Endothelial cell (in vitro differentiated cells): ENCODE results near the gene CACNB4. TPM values are rescaled to one million over a fixed set of nuclear protein-coding genes. Genes with fewer than 3 reads are reported as not detected.
A peak's percentile ranks its signal among the peaks of the same experiment; 100 is the strongest.

Experiments
- DNase-seq: peaks from one replicate; pipeline ENCODE4 v3.0.0; 2021; ENCODE audit warnings: low spot score
- H3K27ac Mint-ChIP-seq: one replicate; pipeline ENCODE4 v1.8.0; 2021; ENCODE audit warnings: mixed read lengths, inconsistent platforms; ENCODE audit not compliant: unreplicated experiment
- H3K27me3 Mint-ChIP-seq: one replicate; pipeline ENCODE4 v1.8.0; 2021; ENCODE audit warnings: mild to moderate bottlenecking, moderate library complexity, mixed read lengths, inconsistent platforms; ENCODE audit not compliant: unreplicated experiment
- H3K36me3 Mint-ChIP-seq: one replicate; pipeline ENCODE4 v1.8.0; 2021; ENCODE audit warnings: mild to moderate bottlenecking, low read depth, mixed read lengths, inconsistent platforms; ENCODE audit not compliant: unreplicated experiment
- H3K4me1 Mint-ChIP-seq: one replicate; pipeline ENCODE4 v1.8.0; 2021; ENCODE audit warnings: mild to moderate bottlenecking, mixed read lengths, inconsistent platforms; ENCODE audit not compliant: unreplicated experiment
- H3K4me3 Mint-ChIP-seq: one replicate; pipeline ENCODE4 v1.8.0; 2021; ENCODE audit warnings: mild to moderate bottlenecking, mixed read lengths, inconsistent platforms; ENCODE audit not compliant: unreplicated experiment
- H3K9me3 Mint-ChIP-seq: one replicate; pipeline ENCODE4 v1.8.0; 2021; ENCODE audit warnings: mixed read lengths, inconsistent platforms; ENCODE audit not compliant: unreplicated experiment
- total RNA-seq: library from RNA; stranded (reverse); fragmentation: NEBNext Ultra II Directional; extraction: Animal tissue kit (Norgen Biotek cat#: 25700); gene quantifications from one replicate; pipeline ENCODE4 v1.2.1, GENCODE V29; 2021; ENCODE audit not compliant: unreplicated experiment
- TF ChIP-seq, protein P1 (sequence below): fragments of 200-600 bp; sonication (generic); IDR thresholded peaks from one replicate; pipeline ENCODE4 v1.5.0; 2021; ENCODE audit warnings: antibody characterized with exemption; ENCODE audit not compliant: unreplicated experiment

The CACNB4 gene
- total RNA-seq, 1 donor from 2014 or later, result 1.5 TPM

DNA sequence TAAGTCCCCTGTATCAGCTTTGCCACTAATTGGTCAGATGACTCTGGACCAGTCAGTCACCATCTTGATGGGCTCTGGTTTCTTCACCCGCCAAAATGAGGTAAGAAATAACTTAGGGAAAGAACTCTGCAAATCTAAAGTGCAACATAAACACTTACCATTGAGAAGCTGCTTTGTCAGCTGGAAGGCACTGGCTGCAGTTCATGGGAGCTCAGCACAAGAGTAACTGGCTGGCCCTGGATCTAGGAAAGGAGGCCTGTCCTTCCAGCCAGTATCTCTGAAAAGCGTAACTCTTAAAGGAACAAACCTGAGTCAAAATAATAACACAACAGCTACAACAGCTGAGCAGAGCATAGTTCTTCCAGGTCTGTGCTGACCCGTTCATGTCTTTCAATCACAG lies 123.9 kb downstream of the CACNB4 start:
- no peaks in the 10 kb centered on the region for H3K36me3 Mint-ChIP-seq
- peaks cover 4% of the 10 kb centered on the region for H3K27me3 Mint-ChIP-seq
- H3K4me3 Mint-ChIP-seq, result no peak overlapping the region
- no peak overlapping the region for H3K27ac Mint-ChIP-seq
- no peaks in the 10 kb centered on the region for H3K9me3 Mint-ChIP-seq
- peaks cover 4% of the 10 kb centered on the region for H3K4me1 Mint-ChIP-seq
- DNase-seq, result no peak
- TF ChIP-seq, protein P1, sequence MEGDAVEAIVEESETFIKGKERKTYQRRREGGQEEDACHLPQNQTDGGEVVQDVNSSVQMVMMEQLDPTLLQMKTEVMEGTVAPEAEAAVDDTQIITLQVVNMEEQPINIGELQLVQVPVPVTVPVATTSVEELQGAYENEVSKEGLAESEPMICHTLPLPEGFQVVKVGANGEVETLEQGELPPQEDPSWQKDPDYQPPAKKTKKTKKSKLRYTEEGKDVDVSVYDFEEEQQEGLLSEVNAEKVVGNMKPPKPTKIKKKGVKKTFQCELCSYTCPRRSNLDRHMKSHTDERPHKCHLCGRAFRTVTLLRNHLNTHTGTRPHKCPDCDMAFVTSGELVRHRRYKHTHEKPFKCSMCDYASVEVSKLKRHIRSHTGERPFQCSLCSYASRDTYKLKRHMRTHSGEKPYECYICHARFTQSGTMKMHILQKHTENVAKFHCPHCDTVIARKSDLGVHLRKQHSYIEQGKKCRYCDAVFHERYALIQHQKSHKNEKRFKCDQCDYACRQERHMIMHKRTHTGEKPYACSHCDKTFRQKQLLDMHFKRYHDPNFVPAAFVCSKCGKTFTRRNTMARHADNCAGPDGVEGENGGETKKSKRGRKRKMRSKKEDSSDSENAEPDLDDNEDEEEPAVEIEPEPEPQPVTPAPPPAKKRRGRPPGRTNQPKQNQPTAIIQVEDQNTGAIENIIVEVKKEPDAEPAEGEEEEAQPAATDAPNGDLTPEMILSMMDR, result no peak

DNA sequence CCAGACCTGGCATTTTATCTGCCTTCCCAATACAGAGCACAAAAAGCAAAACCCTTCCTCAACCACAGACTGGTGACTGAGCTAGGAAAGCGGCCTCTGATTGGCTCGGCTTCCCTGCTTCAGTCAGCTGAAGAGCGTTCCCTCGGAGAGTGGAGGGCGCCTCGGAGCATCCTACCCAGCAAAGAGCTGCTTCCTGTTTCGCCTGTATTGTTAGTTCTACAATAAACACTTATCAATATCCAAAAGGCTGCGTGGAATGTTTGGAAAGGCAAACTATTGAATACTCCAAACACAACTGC lies 125.0 kb downstream of the CACNB4 start:
- H3K27me3 Mint-ChIP-seq, result peaks cover 3% of the 10 kb centered on the region
- H3K4me3 Mint-ChIP-seq, result no peak overlapping the region
- H3K36me3 Mint-ChIP-seq, result no peaks in the 10 kb centered on the region
- peak; percentile 45 for DNase-seq
- H3K4me1 Mint-ChIP-seq, result no peaks in the 10 kb centered on the region
- H3K9me3 Mint-ChIP-seq, result no peaks in the 10 kb centered on the region
- TF ChIP-seq, protein P1, result no peak
- H3K27ac Mint-ChIP-seq, result no peak overlapping the region

DNA sequence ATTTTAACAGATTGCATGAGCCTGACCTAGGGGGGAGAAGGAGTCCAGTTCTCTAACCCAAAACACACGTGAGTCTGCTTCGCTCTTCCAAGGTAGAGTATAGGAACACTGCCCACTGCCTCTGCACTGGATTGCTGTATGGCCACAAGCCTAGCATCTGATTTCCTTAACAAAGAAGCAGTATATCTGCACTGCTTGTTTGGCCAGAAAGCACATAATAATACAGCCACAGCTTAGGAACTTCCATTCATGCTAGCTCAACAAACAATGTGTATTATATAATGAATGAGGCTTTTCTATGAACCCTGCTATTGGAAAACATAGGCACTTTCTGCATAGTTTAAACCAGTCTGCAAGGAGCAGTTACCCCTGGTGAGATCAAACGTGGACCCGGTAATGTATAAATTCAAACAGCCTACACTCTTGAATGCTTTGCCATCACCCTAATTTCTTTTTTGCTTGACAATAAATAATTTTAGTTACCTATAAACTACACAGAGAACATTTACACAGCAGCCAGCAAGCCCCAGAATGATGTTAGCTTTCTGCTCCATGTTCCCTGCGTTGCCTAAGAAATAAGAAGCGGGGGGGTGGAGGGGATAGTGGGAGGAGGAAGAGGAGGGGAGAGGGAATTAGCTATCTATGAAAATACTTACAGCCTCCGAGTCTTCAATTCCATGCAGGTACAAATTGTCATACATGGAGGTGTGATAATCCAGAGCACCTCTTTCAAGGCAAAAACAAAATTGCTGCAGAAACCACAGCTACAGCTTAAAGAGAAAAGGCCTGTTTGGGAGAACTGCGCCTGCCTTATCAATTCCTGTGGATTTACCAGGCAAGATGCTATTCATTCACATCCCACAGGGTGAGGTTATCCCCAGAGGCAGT lies 125.6 kb downstream of the CACNB4 start:
- TF ChIP-seq, protein P1, result no peak
- Mint-ChIP-seq H3K9me3 (no peaks in the 10 kb centered on the region), H3K4me3 (no peak overlapping the region), H3K27me3 (peaks cover 2% of the 10 kb centered on the region), H3K4me1 (no peaks in the 10 kb centered on the region), H3K36me3 (no peaks in the 10 kb centered on the region), H3K27ac (no peak overlapping the region)
- DNase-seq, result no peak

DNA sequence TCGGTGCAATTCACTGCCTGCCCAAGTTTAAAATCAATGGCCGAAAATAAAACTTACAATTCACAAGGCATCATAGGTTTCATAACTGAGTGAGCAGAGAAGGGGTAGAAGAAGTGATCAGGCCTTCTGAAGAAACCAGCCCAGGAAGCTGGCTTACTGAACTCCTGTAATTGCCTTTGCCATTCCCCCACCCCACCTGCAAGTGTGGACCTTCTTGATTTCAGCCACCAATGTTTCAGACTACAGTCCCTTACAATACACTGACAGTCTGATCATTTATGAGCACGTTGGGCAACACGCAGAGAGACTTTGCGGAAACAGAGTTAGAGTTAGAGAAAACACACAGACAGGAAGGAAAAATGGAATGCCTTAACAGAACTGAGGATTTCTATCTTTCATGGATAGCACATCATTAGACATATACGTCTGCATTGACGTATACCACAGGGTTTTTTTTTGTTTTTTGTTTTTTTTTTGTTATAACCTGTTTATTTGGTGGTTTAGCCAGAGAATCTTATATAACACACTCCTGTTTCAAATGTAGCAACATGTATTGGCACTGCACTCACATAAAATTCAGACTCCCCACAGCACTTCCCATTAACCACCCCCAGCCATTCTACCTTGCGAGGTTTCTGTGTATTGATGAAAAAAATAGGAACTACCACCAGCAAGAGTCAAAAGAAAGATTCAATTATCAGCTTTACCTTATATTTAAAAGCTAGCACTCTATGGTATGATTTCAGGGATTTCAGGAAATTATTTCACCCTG lies 126.4 kb downstream of the CACNB4 start:
- Mint-ChIP-seq H3K27ac (no peak overlapping the region), H3K36me3 (no peaks in the 10 kb centered on the region), H3K27me3 (peaks cover 2% of the 10 kb centered on the region), H3K4me3 (no peak overlapping the region), H3K9me3 (no peaks in the 10 kb centered on the region), H3K4me1 (no peaks in the 10 kb centered on the region)
- TF ChIP-seq, protein P1, result no peak
- DNase-seq, result no peak
